Neural progenitor cell (in vitro differentiated cells): ENCODE measurements around the gene WIPF3.

ENCODE experiments used
- EZH2 ChIP-seq: fragments of 200-600 bp; sonication (generic); IDR thresholded peaks from 2 replicates; pipeline ENCODE4 v1.6.1; 2017; ENCODE audit warnings: antibody characterized with exemption, mild to moderate bottlenecking, moderate library complexity
- EZH2phosphoT487 ChIP-seq: fragments of 200-600 bp; sonication (generic); IDR thresholded peaks from 2 replicates; pipeline ENCODE4 v1.6.1; 2017; ENCODE audit warnings: antibody characterized with exemption
- TF ChIP-seq, protein P1 (sequence below): fragments of 200-600 bp; sonication (generic); IDR thresholded peaks from 2 replicates; pipeline ENCODE4 v1.5.1; 2017; ENCODE audit warnings: antibody characterized with exemption, mild to moderate bottlenecking

GRCh38 chr7:29935111-29935510, 128.8 kb downstream of the WIPF3 start:
- TF ChIP-seq, protein P1, sequence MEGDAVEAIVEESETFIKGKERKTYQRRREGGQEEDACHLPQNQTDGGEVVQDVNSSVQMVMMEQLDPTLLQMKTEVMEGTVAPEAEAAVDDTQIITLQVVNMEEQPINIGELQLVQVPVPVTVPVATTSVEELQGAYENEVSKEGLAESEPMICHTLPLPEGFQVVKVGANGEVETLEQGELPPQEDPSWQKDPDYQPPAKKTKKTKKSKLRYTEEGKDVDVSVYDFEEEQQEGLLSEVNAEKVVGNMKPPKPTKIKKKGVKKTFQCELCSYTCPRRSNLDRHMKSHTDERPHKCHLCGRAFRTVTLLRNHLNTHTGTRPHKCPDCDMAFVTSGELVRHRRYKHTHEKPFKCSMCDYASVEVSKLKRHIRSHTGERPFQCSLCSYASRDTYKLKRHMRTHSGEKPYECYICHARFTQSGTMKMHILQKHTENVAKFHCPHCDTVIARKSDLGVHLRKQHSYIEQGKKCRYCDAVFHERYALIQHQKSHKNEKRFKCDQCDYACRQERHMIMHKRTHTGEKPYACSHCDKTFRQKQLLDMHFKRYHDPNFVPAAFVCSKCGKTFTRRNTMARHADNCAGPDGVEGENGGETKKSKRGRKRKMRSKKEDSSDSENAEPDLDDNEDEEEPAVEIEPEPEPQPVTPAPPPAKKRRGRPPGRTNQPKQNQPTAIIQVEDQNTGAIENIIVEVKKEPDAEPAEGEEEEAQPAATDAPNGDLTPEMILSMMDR, result no peak
- TF ChIP-seq EZH2phosphoT487, result no peak
- TF ChIP-seq EZH2, result no peak
